T-helper 22 cell (primary cell): ENCODE results near the gene ITIH5.

Experiments
- DNase-seq: peaks from one replicate; pipeline ENCODE4 v3.0.0-alpha.2; 2020; ENCODE audit warnings: low read depth

The ITIH5 gene

GRCh38 chr10:7518693-7519092 is 148.1 kb downstream of the ITIH5 start:
- DNase-seq, result no peak

GRCh38 chr10:7515439-7515838 is 151.3 kb downstream of the ITIH5 start:
- DNase-seq, result no peak

DNA sequence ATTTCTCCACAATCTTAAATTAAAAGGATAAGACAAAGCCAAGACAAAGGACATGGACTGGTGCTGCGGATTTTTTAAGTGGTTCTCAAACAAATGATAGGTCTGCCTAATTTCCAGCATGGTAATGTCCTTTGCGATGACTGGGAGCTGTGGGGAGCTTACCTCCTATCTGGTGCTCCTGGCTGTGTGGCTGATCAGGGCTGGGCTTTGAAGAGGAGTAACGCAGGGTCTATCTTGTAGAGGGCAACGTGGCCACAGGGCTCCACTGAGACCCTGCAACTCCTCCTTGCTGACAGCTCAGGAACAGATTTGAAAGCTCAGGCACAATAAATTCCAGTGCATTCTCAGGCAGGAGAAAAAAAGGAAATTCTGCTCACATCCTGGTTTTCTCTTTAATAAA is 152.8 kb downstream of the ITIH5 start:
- no peak for DNase-seq

GRCh38 chr10:7513455-7513854 is 153.3 kb downstream of the ITIH5 start:
- DNase-seq, result no peak

- DNase-seq, result no peak
Measured at GRCh38 chr10:7512487-7512886, 154.3 kb downstream of the ITIH5 start.

DNA sequence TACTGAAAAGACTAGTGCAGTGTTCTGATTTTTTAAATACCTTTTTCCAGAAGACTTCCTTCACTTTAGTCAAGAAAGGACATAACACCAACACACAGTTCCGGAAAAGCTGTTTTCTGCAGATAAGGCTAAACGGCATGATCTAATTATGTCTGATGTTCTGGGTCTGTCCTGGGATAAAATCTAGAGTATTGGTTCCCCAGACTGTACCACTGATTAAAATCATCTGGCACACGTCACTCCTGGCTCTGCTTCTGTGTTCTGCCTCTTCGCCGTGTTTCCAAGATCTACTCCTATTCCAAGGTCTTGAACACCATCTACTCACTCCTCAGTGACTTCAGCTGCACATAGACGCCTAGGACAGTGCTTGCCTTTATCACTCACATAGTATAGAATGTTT is 155.2 kb downstream of the ITIH5 start:
- DNase-seq, result no peak
